HCT116 (cell line): ENCODE data around the gene WASF1. TPM values are rescaled to one million over a fixed set of nuclear protein-coding genes. Genes with fewer than 3 reads are reported as not detected.

Experiments used
- ATAC-seq: fragments of 200-7000 bp; cut with Tn5 transposase; 2 replicates; pipeline ENCODE4 v1.9.1; 2020; ENCODE audit warnings: mild to moderate bottlenecking, moderate library complexity
- BruUV-seq: library from RNA; stranded (reverse); fragments of 400-500 nt; replicated peaks from 2 replicates; lab custom pipeline; 2021; lab: Mats Ljungman, UMichigan
- CTCF ChIA-PET: fragments of 300-600 bp; sonication (Branson Sonifier 250); formaldehyde crosslinking; loops from one replicate; lab custom pipeline; 2021; ENCODE audit warnings: antibody characterized with exemption; lab: Charles Lee
- POLR2A ChIA-PET: fragments of 300-600, 350-600 bp; sonication (Branson Sonifier 250); formaldehyde crosslinking; loops from one replicate; lab custom pipeline; 2021; ENCODE audit warnings: antibody characterized with exemption; lab: Charles Lee
- RAD21 ChIA-PET, 2 experiments: fragments of 300-600 bp; sonication (Branson Sonifier 250); formaldehyde crosslinking; loops; one replicate each; lab custom pipeline; 2023; ENCODE audit warnings: low total read pairs in 2 of 2; ENCODE audit not compliant: uncharacterized antibody in 2 of 2, unreplicated experiment in 2 of 2, low non-redundant PET in 1 of 2; lab: Charles Lee
- DNase-seq: peaks from one replicate; pipeline ENCODE4 v3.0.0-alpha.2; 2010; ENCODE audit warnings: low read depth, low spot score
- H2AFZ ChIP-seq: fragments of 200-600 bp; shearing (Covaris generic), sonication (generic); 2 replicates; pipeline ENCODE4 v1.6.1; 2017; ENCODE audit warnings: low read depth, mixed run types, mixed read lengths, antibody characterized with exemption, low read length; ENCODE audit not compliant: poor library complexity, severe bottlenecking
- H3K27ac ChIP-seq: 2 replicates; pipeline ENCODE4 v1.5.1; 2012; ENCODE audit warnings: low read depth, low read length
- H3K27me3 ChIP-seq: fragments of 200-600 bp; sonication (generic); 2 replicates; pipeline ENCODE4 v1.6.1; 2016; ENCODE audit warnings: mixed run types, low read length, mixed read lengths; ENCODE audit not compliant: insufficient read depth
- H3K36me3 ChIP-seq, 2 experiments: fragments of 200-500 bp in 1 of 2; fragments of 200-600 bp in 1 of 2; sonication (Bioruptor generic) in 1 of 2; sonication (generic) in 1 of 2; 2 replicates each; pipeline versions ENCODE4 v1.5.1 to v1.6.1; 2014 to 2016; ENCODE audit warnings: low read length in 2 of 2, inconsistent platforms in 1 of 2, mixed read lengths in 1 of 2, mixed run types in 1 of 2; ENCODE audit not compliant: insufficient read depth in 2 of 2, control insufficient read depth in 1 of 2
- H3K4me1 ChIP-seq, 2 experiments: fragments of 200-600 bp in 1 of 2; sonication (generic) in 1 of 2; 2 replicates each; pipeline versions ENCODE4 v1.5.1 to v1.6.1; 2012 to 2017; ENCODE audit warnings: low read length in 2 of 2, inconsistent platforms in 1 of 2, mild to moderate bottlenecking in 1 of 2, mixed read lengths in 1 of 2, mixed run types in 1 of 2, moderate library complexity in 1 of 2; ENCODE audit not compliant: insufficient read depth in 2 of 2, control insufficient read depth in 1 of 2
- H3K4me2 ChIP-seq: fragments of 200-600 bp; sonication (generic); 2 replicates; pipeline ENCODE4 v1.6.1; 2017; ENCODE audit warnings: mixed run types, low read length, mixed read lengths
- H3K4me3 ChIP-seq, 2 experiments: fragments of 200-600 bp in 1 of 2; sonication (generic) in 1 of 2; replicated peaks in 1 of 2; 2 replicates each; pipeline ENCODE4 v1.5.1; 2011 to 2016; ENCODE audit warnings: low read length in 2 of 2, control low read depth in 1 of 2, low read depth in 1 of 2, mild to moderate bottlenecking in 1 of 2, mixed read lengths in 1 of 2, mixed run types in 1 of 2
- H3K79me2 ChIP-seq: fragments of 200-600 bp; sonication (generic); 2 replicates; pipeline ENCODE4 v1.6.1; 2017; ENCODE audit warnings: mild to moderate bottlenecking, mixed run types, low read length, moderate library complexity, mixed read lengths; ENCODE audit not compliant: insufficient read depth
- H3K9ac ChIP-seq: fragments of 200-600 bp; sonication (generic); 2 replicates; pipeline ENCODE4 v1.6.1; 2016; ENCODE audit warnings: low read length, mixed read lengths
- H3K9me2 ChIP-seq: fragments of 200-600 bp; sonication (generic), shearing (Covaris generic); 2 replicates; pipeline ENCODE4 v1.6.1; 2017; ENCODE audit warnings: mixed run types, mild to moderate bottlenecking, moderate library complexity; ENCODE audit not compliant: insufficient read depth
- H3K9me3 ChIP-seq, 2 experiments: fragments of 200-500 bp in 1 of 2; fragments of 200-600 bp in 1 of 2; sonication (Bioruptor generic) in 1 of 2; sonication (generic) in 1 of 2; 2 replicates each; pipeline ENCODE4 v1.6.1; 2014 to 2017; ENCODE audit warnings: low read length in 2 of 2, mixed read lengths in 2 of 2, inconsistent platforms in 1 of 2, low read depth in 1 of 2, mild to moderate bottlenecking in 1 of 2, mixed run types in 1 of 2, moderate library complexity in 1 of 2; ENCODE audit not compliant: control insufficient read depth in 1 of 2, insufficient read depth in 1 of 2
- H4K20me1 ChIP-seq: fragments of 200-600 bp; sonication (generic), shearing (Covaris generic); 2 replicates; pipeline ENCODE4 v1.6.1; 2017; ENCODE audit warnings: mixed run types, mild to moderate bottlenecking, moderate library complexity; ENCODE audit not compliant: insufficient read depth
- ATF3 ChIP-seq: IDR thresholded peaks from 2 replicates; pipeline ENCODE4 v1.6.1; 2012
- CBX3 ChIP-seq: IDR thresholded peaks from 2 replicates; pipeline ENCODE4 v1.6.1; 2012; ENCODE audit warnings: low read depth
- CEBPB ChIP-seq: IDR thresholded peaks from 2 replicates; pipeline ENCODE4 v1.6.1; 2012; ENCODE audit warnings: low read depth
- CTCF ChIP-seq, 3 experiments: fragments of 200-600 bp in 1 of 3; sonication (generic) in 1 of 3; IDR thresholded peaks in 2 of 3; conservative IDR thresholded peaks in 1 of 3; 2 replicates each; pipeline ENCODE4 v1.5.1; 2012 to 2017; ENCODE audit warnings: low read depth in 2 of 3, low read length in 2 of 3, antibody characterized with exemption in 1 of 3, borderline replicate concordance in 1 of 3, control low read depth in 1 of 3, mild to moderate bottlenecking in 1 of 3, mixed read lengths in 1 of 3, mixed run types in 1 of 3, moderate library complexity in 1 of 3; ENCODE audit not compliant: insufficient read depth in 1 of 3
- EGR1 ChIP-seq: IDR thresholded peaks from 2 replicates; pipeline ENCODE4 v1.6.1; 2012; ENCODE audit warnings: low read depth
- ELF1 ChIP-seq: IDR thresholded peaks from 2 replicates; pipeline ENCODE4 v1.6.1; 2012; ENCODE audit warnings: low read depth, borderline replicate concordance
- EZH2 ChIP-seq: fragments of 200-600 bp; sonication (generic); IDR thresholded peaks from 2 replicates; pipeline ENCODE4 v1.6.1; 2017; ENCODE audit warnings: antibody characterized with exemption, mixed run types
- MAX ChIP-seq: IDR thresholded peaks from 2 replicates; pipeline ENCODE4 v1.6.1; 2012
- POLR2A ChIP-seq: IDR thresholded peaks from 2 replicates; pipeline ENCODE4 v1.7.0; 2011; ENCODE audit warnings: borderline replicate concordance; ENCODE audit not compliant: insufficient read depth, insufficient read length; ENCODE audit errors: extremely low read depth
- POLR2AphosphoS5 ChIP-seq: IDR thresholded peaks from 2 replicates; pipeline ENCODE4 v1.6.1; 2011; ENCODE audit warnings: mild to moderate bottlenecking, low read depth, low read length, moderate library complexity
- REST ChIP-seq: IDR thresholded peaks from 2 replicates; pipeline ENCODE4 v1.6.1; 2012; ENCODE audit warnings: low read depth
- SP1 ChIP-seq: IDR thresholded peaks from 2 replicates; pipeline ENCODE4 v1.6.1; 2012; ENCODE audit warnings: low read depth
- SRF ChIP-seq: IDR thresholded peaks from 2 replicates; pipeline ENCODE4 v1.6.1; 2012; ENCODE audit warnings: low read depth
- TCF7L2 ChIP-seq: IDR thresholded peaks from 2 replicates; pipeline ENCODE4 v1.7.0; 2011; ENCODE audit warnings: borderline replicate concordance, inconsistent platforms; ENCODE audit not compliant: insufficient read depth, insufficient read length; ENCODE audit errors: extremely low read depth
- YY1 ChIP-seq: IDR thresholded peaks from 2 replicates; pipeline ENCODE4 v1.6.1; 2011; ENCODE audit warnings: low read length, low read depth, moderate library complexity, mild to moderate bottlenecking; ENCODE audit not compliant: insufficient replicate concordance; ENCODE audit errors: extremely low read depth
- ZBTB33 ChIP-seq: IDR thresholded peaks from 2 replicates; pipeline ENCODE4 v1.6.1; 2011; ENCODE audit warnings: mild to moderate bottlenecking, low read length, moderate library complexity; ENCODE audit not compliant: insufficient replicate concordance; ENCODE audit errors: extremely low read depth
- ZFX ChIP-seq: fragments of 450-650 bp; IDR thresholded peaks from 2 replicates; pipeline ENCODE4 v1.6.1; 2017
- ZNF274 ChIP-seq: fragments of 200-500 bp; sonication (Bioruptor generic); IDR thresholded peaks from 2 replicates; pipeline ENCODE4 v1.6.1; 2014; ENCODE audit warnings: mild to moderate bottlenecking, low read depth, low read length, inconsistent platforms
- intact Hi-C: fragments of 100-400 bp; cut with micrococcal nuclease; formaldehyde crosslinking; loops from 2 replicates; pipeline ENCODE4 v1.10.0; 2022
- total RNA-seq: library from RNA; stranded (reverse); gene quantifications from one replicate; pipeline ENCODE4 v1.2.1, GENCODE V29; 2021; ENCODE audit not compliant: unreplicated experiment

Gene WASF1
- total RNA-seq, 1 experiment from 2014 or later: 25.9 TPM

- intact Hi-C loops: loop anchor here (10.0 kb wide), 1 partner anchor 870 kb away; no protein-coding TSS in a partner anchor
- no peak overlapping the region for H3K4me3 ChIP-seq
- ChIA-PET CTCF (interaction anchor here (2.2 kb wide), 1 partner anchor 15 kb away, joined by 14 read pairs; no protein-coding TSS in a partner anchor), POLR2A (no interaction called here), RAD21 (no interaction called here)
- H3K9ac ChIP-seq: no peak overlapping the region
- no peaks in the 10 kb centered on the region for H3K4me1 ChIP-seq
- ATAC-seq (no peak), DNase-seq (no peak)
- no peaks in the 10 kb centered on the region for H3K36me3 ChIP-seq
- no peak overlapping the region for H3K4me2 ChIP-seq
- H3K9me3 ChIP-seq: no peaks in the 10 kb centered on the region
- no TSS peak for BruUV-seq
- no peak overlapping the region for H2AFZ ChIP-seq
- peaks cover 9% of the 10 kb centered on the region; the same call in 1 of the 2 replicates for H3K27me3 ChIP-seq
- H3K27ac ChIP-seq: no peak overlapping the region
- no peaks in the 10 kb centered on the region for H3K79me2 ChIP-seq
- no peaks in the 10 kb centered on the region for H3K9me2 ChIP-seq
- no peaks in the 10 kb centered on the region for H4K20me1 ChIP-seq
- TF ChIP-seq ZFX: no peak
- no peak for TF ChIP-seq EGR1
- TF ChIP-seq EZH2: no peak
- no peak for TF ChIP-seq SP1
- no peak for TF ChIP-seq TCF7L2
- TF ChIP-seq CBX3: no peak
- no peak for TF ChIP-seq CTCF (IDR thresholded peaks at IDR 0.05 in 2 of 3, conservative IDR thresholded peaks at IDR 0.05 in 1 of 3; ENCODE audit: borderline replicate concordance in 1 of 3, insufficient read depth in 1 of 3, low read depth in 2 of 3, low read length in 2 of 3)
- TF ChIP-seq REST: no peak
- TF ChIP-seq MAX: no peak
- no peak for TF ChIP-seq CEBPB
- TF ChIP-seq ATF3: no peak
- TF ChIP-seq POLR2A: no peak
- no peak for TF ChIP-seq ELF1
- no peak for TF ChIP-seq ZBTB33
- no peak for TF ChIP-seq ZNF274
- no peak for TF ChIP-seq POLR2AphosphoS5
- TF ChIP-seq YY1: no peak
- no peak for TF ChIP-seq SRF
These were observed 124.6 kb downstream of the WASF1 start for GRCh38 chr6:110054664-110055386.
